Ovary (tissue), 9 donors: ENCODE measurements around the gene ANKRD29. TPM values are rescaled to one million over a fixed set of nuclear protein-coding genes. Genes with fewer than 3 reads are reported as not detected.

ENCODE experiments used
- DNase-seq, 5 donors: peaks; one replicate each; pipeline ENCODE4 v3.0.0-alpha.2; 2019 to 2020
- H3K27ac ChIP-seq, 2 donors: fragments of 200-600 bp; one replicate each; pipeline versions ENCODE4 v1.5.1 to v1.8.0; 2019 to 2022
- H3K27me3 ChIP-seq: fragments of 200-600 bp; one replicate; pipeline ENCODE4 v1.8.0; 2022
- H3K36me3 ChIP-seq: fragments of 200-600 bp; sonication (generic); one replicate; pipeline ENCODE4 v1.5.1; 2019
- H3K4me1 ChIP-seq: one replicate; pipeline ENCODE4 v1.8.1; 2013; ENCODE audit warnings: mild to moderate bottlenecking, moderate library complexity; ENCODE audit not compliant: insufficient read depth
- H3K4me3 ChIP-seq: fragments of 200-600 bp; sonication (generic); one replicate; pipeline ENCODE4 v1.5.1; 2017
- H3K9me3 ChIP-seq, 2 donors: fragments of 200-600 bp in 1 of 2; sonication (generic) in 1 of 2; one replicate each; pipeline versions ENCODE4 v1.5.1 to v1.8.1; 2013 to 2019; ENCODE audit warnings: mild to moderate bottlenecking in 1 of 2, moderate library complexity in 1 of 2
- CTCF ChIP-seq, 3 donors: fragments of 450-650 bp in 2 of 3; fragments of 200-600 bp in 1 of 3; IDR thresholded peaks; one replicate each; pipeline versions ENCODE4 v1.5.1 to v1.8.0; 2016 to 2022; ENCODE audit warnings: antibody characterized with exemption in 3 of 3, mild to moderate bottlenecking in 1 of 3
- EP300 ChIP-seq: sonication (generic); formaldehyde crosslinking; IDR thresholded peaks from one replicate; pipeline ENCODE4 v1.6.1; 2017; ENCODE audit warnings: antibody characterized with exemption
- POLR2A ChIP-seq: fragments of 450-650 bp; IDR thresholded peaks from one replicate; pipeline ENCODE4 v1.6.1; 2017; ENCODE audit warnings: antibody characterized with exemption, mild to moderate bottlenecking, moderate library complexity
- whole genome bisulfite sequencing, 3 donors: extraction: QIAGEN DNeasy Blood & Tissue Kit in 1 of 3; methylation state at CpG; one replicate each; pipeline versions ENCODE4 v1.1.5 to v1.1.7; 2013 to 2017; 5-methylcytosine and 5-hydroxymethylcytosine counted together
- intact Hi-C, 4 donors: fragments of 100-400 bp; cut with DNase I; formaldehyde crosslinking; loops; one replicate each; pipeline versions ENCODE4 v1.11.0 to v1.15.1; 2022 to 2023
- polyA plus RNA-seq, 2 donors: library from polyadenylated mRNA; stranded (reverse); fragments of 200-250 nt in 1 of 2; fragments of 350-450 nt in 1 of 2; fragmentation: Illumina TruSeq in 1 of 2; extraction: RNeasy Lipid Tissue Mini Kit (QIAGEN cat#74804) in 1 of 2; gene quantifications; one replicate each; pipeline ENCODE4 v1.2.3, GENCODE V29; 2013 to 2014
- total RNA-seq, 7 donors: library from RNA; depleted of rRNA in 2 of 7; stranded (reverse); fragments of >200 nt in 2 of 7; fragmentation: NEBNext Ultra II Directional in 3 of 7; extraction: Animal tissue kit (Norgen Biotek cat#: 25700) in 3 of 7; gene quantifications; one replicate each; pipeline versions ENCODE4 v1.1.0 to v1.2.4, GENCODE V29; 2016 to 2023
- donor health status: DM: no; HTN: no; CAD: no; lungs with moderate emphysema.
- donor health status: DM: no; HTN: no; CAD: no.
- donor health status: Bipolar disorder and iron deficiency.
- donor health status: DM: yes; HTN: yes; CAD: no.
- donor health status: DM: no; HTN: no; CAD: no.
- donor health status: DM: yes; HTN: yes; CAD: no.

The ANKRD29 gene
- total and polyA plus RNA-seq, 9 donors, result 14.6 to 25.7 (median 17.6) TPM

DNA sequence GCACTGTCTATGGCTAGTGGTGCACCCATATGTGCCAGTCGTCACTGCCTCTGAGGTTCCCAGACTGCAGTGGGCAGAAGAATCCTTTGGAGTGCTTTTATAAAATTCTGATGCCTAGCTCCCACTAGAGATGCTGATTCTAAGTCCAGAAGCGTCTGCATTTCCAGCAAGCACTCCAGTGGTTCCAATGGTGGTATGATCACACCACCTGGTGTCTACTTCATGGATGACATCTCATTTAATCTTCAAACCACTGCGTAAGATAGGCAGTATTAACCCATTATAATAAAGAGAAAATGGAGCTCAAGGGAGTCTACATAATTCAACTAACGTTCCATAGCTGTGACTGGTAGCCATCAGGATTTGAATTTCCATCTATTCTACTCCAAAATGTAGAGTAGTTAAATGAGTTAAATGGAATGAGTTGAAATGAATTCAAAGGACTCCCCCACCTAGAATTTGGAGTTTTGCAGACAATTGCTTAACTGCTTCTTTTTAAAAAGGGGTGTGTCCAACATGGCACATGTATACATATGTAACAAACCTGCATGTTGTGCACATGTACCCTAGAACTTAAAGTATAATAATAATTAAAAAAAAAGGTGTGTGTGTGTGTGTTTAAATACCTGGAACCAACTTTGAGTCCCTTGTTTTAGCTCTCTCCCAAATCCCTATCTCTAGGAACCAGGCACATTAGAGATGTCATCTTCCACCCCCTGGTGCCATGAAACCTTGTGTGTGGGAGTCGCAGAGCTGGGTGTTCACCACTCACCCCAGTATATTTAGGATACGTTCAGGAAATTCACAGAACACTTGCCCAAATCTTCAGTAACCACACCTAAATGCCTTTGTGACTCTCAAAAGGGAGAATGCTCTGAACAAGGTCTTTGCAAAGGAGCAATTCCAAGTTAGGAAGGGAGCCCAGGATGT is 40.6 kb upstream of the ANKRD29 start:
- no peaks in the 10 kb centered on the region for H3K27me3 ChIP-seq
- H3K4me3 ChIP-seq, result no peak overlapping the region
- H3K4me1 ChIP-seq, result no peaks in the 10 kb centered on the region
- H3K27ac ChIP-seq, result no peak overlapping the region
- intact Hi-C loops, result loop anchor here in 1 of 4 donors (5.0 to 10.0 kb wide), 2 partner anchors 81 to 189 kb away; no protein-coding TSS in a partner anchor
- H3K9me3 ChIP-seq, result no peaks in the 10 kb centered on the region
- no peaks in the 10 kb centered on the region for H3K36me3 ChIP-seq
- WGBS, 3 donors, result 51 to 53% (median 52%) methylated on average over 6 of the region's 6 CpGs
- no peak for DNase-seq
- TF ChIP-seq POLR2A (no peak), CTCF (IDR thresholded peaks at IDR 0.05) (peak in 2 of 3 donors; percentile 38 to 41)

DNA sequence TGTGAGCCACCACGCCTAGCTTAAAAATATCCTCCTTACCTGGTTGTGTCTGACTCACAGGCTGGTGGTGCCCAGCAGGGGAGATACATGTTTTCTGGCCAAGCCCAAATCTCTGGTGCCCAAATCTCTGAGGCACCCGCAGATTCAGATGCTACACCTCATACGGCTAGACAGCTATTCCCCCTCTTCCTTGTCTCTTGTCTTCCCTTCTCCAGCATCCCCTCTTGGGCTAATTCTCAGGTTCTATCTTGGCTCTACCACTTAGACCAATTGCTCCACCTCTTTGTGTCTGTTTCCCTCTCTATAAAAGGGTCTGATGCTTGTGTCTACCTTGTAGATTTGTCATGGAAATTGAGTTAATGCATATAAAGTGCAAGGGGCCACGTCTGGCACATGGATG is 39.9 kb upstream of the ANKRD29 start:
- intact Hi-C loops, result loop anchor here in 1 of 4 donors (5.0 to 10.0 kb wide), 2 partner anchors 80 to 188 kb away; no protein-coding TSS in a partner anchor
- no peaks in the 10 kb centered on the region for H3K27me3 ChIP-seq
- no peak for DNase-seq
- TF ChIP-seq CTCF (IDR thresholded peaks at IDR 0.05) (no peak), EP300 (no peak), POLR2A (no peak)
- H3K27ac ChIP-seq, result no peak overlapping the region
- H3K4me1 ChIP-seq, result no peaks in the 10 kb centered on the region
- no peaks in the 10 kb centered on the region for H3K36me3 ChIP-seq
- no peak overlapping the region for H3K4me3 ChIP-seq
- WGBS, 3 donors, result 88 to 91% (median 89%) methylated on average over 4 of the region's 4 CpGs
- H3K9me3 ChIP-seq, result no peaks in the 10 kb centered on the region

DNA sequence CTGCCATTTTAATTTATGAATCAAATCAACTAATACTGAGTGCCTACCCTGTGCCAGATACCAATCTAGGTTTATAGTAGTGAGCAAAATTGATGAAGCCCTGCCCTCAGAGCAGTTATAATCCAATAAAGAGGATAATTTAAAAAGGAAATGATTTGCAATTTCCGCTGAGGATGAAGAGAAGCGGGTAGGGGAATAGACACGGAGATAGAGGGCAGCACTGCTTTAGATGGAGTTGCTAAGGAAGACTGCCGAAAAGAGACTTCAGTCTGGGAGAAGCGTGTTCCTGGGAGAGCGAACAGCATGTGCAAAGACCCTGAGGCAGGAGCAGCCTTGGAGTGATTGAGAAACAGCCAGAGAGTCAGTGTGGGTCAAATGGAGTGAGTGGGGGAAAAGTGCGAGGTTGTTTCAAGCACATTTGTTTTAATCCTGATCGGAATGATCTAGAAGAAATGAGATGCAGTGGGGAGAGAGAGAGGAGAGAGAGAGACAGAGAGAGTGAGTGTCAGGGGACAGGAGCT is 38.9 kb upstream of the ANKRD29 start:
- WGBS, 3 donors, result 93 to 96% (median 95%) methylated on average over 8 of the region's 8 CpGs

More for the DNA sequence above, 38.9 kb upstream of the ANKRD29 start:
- Histone ChIP-seq H3K27me3 (no peaks in the 10 kb centered on the region), H3K36me3 (no peaks in the 10 kb centered on the region), H3K27ac (no peak overlapping the region), H3K4me1 (no peaks in the 10 kb centered on the region), H3K9me3 (no peaks in the 10 kb centered on the region), H3K4me3 (no peak overlapping the region)
- intact Hi-C loops, result loop anchor here in 1 of 4 donors (5.0 to 10.0 kb wide), 2 partner anchors 79 to 187 kb away; no protein-coding TSS in a partner anchor
- TF ChIP-seq CTCF (IDR thresholded peaks at IDR 0.05) (no peak), POLR2A (no peak), EP300 (no peak)
- no peak for DNase-seq
